Measurements from ENCODE around the gene MOGAT1. TPM values are rescaled to one million over a fixed set of nuclear protein-coding genes. Genes with fewer than 3 reads are reported as not detected.
"Not testable (repeated sequence)": the region's sequence is repeated elsewhere in the genome, so short reads cannot be mapped to it uniquely, and the experiment has no call there.

The MOGAT1 gene
- total RNA-seq, 1 experiment from 2014 or later, result not detected

DNA sequence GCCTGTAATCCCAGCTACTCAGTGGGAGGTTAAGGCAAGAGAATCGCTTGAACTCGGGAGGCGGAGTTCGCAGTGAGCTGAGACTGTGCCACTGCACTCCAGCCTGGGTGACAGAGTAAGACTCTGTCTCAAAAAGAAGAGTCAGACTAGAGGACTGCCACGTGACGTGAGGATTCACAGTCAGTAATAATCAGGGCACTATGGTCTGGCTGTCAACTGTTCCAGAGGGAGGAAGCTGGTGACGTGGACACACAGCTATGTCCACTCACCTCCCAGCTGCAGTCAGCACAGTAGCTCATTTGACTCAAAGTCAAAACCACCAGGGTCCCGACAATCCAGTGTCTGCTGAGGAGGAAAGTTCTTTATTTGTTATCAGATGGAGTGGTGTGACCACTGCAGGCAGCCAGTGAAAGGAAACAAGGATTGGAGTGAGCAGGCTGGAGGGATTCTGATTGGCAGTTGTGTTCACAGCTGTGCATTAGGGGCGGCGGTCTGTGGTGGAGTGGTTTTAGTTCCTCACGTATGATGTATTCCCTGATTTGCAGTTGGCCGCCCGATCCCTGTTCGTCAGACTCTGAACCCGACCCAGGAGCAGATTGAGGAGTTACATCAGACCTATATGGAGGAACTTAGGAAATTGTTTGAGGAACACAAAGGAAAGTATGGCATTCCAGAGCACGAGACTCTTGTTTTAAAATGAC, 37.9 kb downstream of the MOGAT1 start:
- DNase-seq (ENCODE audit: low read depth), result peak; percentile 94

DNA sequence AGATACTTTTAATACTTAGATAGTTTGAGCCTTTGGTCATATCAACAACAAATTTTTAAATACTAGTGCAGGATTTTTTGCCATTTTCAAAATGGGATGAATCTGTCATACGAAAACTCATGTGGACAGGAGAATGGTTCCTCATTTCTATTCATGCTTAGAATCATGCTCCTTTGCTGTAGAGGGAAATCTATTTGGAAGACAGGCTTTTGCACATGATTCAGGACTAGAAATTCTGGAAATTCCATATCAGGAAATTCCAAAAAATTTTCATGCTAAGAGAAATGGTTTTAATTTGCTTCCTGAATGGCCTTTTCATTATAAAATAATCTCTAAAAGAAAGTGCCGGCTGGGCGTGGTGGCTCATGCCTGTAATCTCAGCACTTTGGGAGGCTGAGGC, 39.3 kb downstream of the MOGAT1 start:
- DNase-seq (ENCODE audit: low read depth), result no peak

DNA sequence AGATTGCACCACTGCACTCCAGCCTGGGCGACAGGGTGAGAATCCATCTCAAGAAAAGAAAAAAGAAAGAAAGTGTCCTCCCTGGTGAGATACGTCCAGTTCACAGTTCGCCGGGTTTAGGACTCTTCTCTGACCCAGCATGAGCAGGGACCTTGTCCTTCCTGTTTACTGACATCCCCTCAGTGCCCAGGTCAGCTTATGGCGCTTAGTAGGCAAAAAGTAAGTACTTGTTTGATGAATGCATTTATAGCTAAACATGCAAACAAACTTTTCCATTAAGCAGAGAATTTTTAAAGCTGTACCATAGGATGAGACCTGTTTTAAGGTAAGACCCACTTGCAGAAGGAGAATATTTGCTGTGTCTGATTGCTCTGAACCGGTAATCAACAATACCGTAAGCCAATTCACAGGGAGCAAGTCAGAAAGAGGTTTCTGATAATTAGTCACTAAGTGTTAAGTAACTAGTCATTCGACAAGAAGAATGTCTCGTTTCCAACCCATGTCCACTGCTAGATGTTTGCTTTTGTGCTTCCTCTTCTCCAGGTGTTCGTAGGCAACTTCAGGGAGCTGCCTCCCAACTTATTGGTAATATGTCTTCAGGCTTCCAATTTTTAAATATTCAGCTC, 40.0 kb downstream of the MOGAT1 start:
- DNase-seq (ENCODE audit: low read depth), result no peak

DNA sequence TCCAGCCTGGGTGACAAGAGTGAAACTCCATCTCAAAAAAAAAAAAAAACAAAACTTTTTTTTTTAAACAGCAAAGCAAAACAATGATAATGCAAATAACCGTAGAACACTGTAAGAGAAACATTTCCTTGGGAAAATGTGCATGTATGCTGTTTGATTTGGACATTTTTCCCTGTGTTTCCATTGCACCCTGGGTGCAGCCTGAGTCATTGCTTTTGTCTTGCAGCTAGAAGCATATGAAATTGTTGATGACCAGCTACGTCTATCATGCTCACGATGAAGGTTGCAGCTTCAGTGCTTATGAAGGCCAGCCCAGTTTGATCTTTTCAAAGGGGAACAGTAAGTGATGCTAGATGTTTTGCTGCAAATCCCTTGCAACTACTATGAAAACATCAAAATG, 41.5 kb downstream of the MOGAT1 start:
- no peak for DNase-seq (ENCODE audit: low read depth)

DNA sequence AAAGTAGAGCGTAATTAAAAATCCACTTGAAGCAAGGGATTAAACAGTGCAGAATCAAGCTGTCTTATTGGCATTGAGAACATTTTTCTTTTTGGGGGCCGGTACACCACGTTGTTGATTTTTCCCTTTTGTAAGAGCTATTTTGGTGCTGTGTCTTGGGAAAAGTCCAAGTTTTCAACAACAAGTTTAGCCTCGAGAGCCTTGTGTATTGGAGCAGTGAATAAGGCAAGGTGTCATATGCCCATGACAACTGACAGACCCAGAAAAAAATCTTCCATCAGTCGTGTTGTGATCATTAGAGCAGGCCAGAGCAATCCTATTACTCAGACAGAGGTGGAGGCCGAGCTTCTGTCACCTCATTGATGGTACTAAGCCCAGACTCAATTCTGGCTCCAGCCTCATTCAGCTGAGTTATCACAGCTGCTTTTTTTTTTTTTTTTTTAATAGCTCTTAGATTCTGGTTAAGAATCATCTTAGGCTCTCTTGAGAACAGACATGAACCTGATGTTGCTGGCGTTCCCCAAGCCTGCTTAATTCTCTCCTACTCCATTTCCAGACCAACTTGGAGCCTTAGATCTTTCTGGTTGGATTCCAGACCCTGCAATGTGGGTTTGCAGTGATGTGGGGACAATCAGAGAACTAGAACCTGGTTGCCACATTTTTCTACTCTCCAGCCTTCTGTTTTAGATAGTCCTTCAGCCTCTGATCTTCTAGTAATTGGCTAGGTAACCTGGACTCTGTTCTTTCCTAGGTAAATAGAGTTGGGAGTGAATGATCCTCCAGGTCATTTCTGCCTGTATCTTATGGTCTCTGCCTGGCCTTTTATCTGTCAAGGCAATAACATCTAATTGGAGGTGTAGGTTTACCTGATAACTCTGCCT, 43.1 kb downstream of the MOGAT1 start:
- no peak for DNase-seq (ENCODE audit: low read depth)

DNA sequence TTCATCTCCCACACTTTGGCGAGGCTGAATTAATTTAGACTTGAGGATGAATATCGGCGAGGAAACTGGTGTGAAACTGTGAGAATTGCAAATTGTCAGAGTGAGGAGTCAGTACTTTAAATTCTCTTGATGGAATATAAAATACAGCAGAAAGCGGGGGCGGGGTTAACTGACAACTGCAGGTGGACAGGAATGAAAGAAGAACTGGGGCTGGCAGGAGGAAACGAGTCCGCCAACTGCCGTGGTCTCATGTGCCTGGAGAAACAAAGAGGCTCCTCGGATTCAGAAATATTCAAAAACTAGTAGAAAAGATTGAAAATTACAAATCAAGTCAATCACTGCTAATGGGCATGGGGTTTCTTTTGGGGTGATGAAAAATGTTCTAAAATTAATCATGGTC, 44.3 kb downstream of the MOGAT1 start:
- no peak for DNase-seq (ENCODE audit: low read depth)

DNA sequence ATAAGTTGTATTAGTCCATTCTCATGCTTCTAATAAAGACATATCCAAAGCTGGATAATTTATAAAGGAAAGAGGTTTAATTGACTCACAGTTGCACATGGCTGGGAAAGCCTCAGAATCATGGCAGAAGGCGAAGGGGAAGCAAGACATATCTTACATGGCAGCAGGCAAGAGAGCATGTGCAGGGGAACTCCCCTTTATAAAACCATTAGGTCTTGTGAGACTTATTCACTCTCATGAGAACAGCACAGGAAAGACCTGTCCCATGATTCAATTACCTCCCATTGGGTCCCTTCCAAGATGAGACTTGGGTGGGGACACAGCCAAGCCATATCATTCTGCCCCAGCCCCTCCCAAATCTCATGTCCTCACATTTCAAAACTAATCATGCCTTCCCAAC, 48.3 kb downstream of the MOGAT1 start:
- DNase-seq (ENCODE audit: low read depth), result not testable (repeated sequence)

DNA sequence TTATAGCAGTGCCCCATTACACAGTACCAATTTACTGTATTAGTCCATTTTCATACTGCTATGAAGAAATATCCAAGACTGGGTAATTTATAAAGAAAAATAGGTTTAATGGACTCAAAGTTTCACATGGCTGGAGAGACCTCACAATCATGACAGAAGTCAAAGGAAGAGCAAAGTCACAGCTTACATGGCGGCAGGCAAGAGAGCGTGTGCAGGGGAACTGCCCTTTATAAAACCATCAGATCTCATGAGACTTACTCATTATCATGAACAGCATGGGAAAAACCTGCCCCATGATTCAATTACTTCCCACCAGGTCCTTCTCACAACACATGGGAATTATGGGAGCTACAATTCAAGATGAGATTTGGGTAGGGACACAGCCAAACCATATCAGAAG, 50.1 kb downstream of the MOGAT1 start:
- DNase-seq (ENCODE audit: low read depth), result not testable (repeated sequence)

DNA sequence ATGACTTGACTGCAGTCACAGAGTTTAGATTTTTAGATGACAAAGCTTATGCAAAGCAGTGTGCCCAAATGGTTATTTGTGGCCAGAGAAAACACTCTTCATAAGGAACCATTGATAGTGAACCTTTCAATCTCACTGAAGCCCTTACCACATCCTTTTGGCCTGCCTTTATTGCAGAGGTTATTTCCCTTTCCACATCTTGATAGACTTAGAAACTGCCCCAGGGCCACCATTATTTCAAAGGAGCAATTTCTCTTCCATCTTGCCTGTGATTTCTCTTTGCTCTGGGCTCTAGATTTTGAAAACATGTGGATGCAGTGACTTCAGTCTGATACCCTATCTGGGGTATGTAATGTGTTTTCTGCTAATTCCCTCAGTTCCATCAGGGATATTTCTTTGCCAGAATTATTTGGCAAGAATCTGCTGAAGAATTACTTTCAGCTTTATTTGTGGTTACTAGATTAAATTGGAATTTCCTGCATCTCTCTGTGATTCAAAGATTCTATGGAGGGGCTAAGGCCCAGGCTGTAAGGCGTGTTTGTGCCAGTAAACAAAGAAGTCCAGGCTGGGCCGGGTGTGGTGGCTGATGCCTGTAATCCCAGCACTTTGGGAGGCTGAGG, 51.0 kb downstream of the MOGAT1 start:
- peak; percentile 59 for DNase-seq (ENCODE audit: low read depth)

DNA sequence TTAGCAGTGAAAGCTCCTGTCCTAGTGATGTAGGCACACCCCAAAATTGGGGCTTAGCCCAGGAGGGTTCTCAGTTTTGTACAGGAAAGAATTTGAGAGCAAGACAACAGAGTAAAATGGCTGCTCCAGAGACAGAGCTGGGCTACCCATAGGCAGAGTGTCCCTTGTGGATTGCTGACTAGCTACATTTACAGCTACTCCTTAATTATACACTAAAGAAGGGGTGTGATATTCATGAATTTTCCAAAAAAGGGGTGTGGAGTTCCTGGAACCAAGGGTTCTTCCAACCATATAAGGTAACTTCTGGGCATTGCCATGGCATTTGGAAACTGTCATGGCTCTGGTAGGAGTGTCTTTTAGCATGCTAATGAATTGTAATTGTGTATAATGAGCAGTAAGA, 52.8 kb downstream of the MOGAT1 start:
- no peak for DNase-seq (ENCODE audit: low read depth)

DNA sequence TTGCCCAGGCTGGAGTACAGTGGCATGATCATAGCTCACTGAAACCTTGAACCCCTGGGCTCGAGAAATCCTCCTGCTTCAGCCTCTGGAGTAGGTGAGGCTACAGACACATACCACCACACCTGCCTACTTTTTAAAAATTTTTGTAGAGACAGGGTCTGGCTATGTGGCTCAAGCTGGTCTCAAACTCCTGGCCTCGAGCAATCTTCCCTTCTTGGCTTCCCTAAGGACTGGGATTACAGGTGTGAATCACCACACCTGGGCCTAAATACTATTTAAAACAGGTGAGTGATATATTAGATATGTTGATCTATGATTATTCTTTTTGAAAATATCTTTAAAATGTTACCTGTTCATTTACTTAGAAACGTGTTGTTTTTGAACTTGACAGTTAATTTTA, 57.2 kb downstream of the MOGAT1 start:
- DNase-seq (ENCODE audit: low read depth), result no peak

DNA sequence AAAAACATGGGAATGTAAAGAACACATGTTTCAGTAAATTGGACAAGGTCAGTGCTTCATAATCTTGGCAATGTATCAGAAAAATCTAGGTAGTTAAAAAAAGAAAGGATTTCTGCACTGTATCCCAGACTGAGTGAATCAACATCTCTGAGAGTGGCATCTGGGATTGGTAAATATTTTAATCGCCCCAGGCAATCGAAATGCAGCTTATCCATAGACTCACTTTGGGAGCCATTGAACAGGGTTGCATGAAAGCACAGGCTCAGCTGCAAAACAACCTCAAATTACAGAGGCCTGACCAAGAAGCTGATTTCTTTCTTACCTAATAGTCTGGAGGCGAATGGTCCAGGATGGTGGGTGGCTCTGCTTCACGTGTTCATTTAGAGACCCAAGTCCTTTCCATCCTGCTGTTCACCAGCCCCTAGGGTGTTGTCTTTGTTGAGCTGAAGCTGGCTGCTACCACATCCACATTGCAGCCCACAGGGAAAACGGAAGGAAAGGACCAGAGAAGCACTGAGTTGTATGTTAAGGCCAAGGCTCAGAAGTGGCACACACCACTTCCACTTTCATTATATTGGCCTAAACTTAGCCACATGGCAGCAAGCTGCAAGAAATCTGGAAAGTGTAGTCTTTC, 59.0 kb downstream of the MOGAT1 start:
- DNase-seq (ENCODE audit: low read depth), result no peak

DNA sequence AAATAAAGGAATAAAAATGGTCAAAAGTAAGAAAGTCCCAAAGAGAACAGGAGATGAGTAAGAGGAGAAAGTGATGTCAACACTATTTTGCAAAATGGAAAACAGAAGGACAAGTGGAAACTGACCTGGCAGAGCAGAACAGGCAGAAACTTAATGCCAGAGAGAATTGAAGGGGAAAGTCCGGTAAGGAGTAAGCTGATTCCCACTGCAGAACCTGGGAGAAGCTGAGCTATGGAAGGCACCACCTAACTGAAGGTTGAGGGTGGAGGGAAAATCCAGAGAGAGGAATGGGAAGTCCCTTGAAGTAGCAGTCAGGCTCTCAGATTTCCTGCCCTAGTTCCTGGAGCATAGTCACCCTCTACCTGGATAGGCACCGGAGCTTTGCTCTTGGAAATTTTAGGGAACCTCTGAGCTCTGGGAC, 59.8 kb downstream of the MOGAT1 start:
- DNase-seq (ENCODE audit: low read depth), result no peak

DNA sequence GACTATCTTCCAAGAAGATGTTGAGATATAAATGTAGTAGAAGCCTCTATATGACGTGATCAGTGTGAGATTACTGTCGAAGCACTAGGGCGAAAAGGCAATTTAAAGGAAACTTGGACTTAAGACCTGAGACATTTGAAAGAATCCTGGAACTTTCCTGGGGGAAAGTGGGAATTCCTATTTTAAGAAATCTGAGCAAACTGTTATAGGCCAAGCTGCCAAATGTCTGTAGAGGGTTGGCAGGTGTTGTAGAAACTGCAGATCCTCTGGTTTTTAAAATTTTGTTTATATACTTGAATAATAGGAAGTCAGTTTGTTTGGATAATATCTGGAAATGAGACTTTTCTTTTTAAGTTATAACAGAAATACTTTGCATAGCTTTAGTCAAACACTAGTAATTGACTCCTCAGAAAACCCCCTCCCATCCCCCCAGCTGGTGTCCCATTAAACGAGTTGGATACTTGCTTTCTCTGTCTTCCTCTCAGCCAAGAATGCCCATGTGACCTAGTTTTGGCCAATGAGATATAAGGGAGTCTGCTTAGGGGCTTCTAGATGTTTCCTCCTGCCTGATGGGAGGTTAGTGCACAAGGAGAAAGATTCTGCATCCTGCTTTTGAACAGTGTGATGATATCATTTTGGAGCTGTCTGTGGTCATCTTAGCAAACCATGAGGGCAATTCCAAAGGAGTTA, 61.2 kb downstream of the MOGAT1 start:
- DNase-seq (ENCODE audit: low read depth), result no peak

DNA sequence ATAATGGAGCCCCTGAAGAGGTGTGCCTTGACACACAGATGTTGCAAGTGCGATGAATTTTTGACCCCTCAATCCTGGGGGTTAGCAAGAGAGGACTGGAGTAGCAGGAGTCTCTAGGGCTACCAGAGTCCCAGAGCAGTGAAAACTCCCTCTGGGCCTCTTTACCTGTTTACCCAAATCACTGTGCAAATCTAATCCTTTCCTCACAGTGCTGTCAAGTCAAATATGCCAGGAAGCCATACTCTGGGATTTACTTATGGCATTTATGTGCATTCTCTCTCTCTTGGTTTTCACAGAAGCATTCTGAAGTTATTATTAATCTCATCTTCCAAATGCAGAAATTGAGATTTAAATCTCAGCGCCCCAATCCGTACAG, 62.0 kb downstream of the MOGAT1 start:
- no peak for DNase-seq (ENCODE audit: low read depth)

DNA sequence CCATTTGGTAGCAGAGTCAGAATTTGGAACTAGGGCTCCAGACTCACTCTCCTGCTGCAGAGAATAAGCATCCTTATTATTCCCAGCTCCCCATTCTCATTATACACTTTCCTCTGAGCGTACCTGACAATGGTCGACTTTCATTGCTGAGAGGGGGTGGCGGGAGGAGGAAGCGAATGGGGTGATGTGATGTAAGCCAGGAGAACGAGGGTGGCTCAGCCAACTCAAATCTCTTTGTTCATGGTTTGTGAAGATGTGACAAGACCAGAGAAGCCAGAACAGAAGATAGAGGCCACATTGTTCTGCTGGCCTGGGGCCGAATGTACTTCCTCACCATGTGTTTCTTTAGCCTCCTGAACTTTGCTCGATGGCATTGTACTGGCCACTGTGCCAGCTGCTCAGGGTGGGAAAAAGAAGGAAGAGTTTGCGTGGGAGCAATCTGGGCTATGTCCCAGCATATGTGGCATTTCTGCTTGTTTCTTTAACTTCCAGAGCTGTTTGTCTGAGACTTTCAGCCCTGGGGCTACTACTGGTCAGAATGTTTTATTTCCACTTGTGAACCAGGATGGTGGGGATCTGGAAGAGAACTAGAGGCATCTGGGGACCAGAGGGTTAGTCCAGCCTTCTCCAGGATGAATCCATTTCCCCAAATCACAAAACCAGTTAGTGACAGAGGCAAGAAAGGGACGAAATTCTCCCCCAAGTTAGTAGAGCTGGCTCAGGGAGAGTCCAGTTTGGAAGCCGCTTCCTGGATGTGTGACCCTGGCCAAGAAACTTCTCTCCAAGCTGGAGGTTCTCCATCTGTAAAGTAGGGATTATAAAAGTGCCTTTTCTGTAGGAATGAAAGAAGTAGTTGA, 62.6 kb downstream of the MOGAT1 start:
- DNase-seq (ENCODE audit: low read depth), result peak; percentile 51

DNA sequence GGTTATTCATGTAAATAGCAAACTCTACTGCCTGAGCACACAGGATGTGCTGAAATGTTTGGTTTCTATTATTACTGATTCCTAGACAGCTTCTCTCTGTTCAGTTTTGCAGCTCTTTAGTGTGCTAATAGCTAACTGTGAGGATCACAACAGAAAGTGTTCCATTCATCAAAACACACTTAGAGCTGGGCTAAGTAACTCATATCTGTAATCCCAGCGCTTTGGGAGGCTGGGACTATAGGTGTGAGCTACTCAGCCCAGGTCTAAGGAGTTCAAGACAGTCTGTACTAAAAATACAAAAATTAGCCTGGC, 63.2 kb downstream of the MOGAT1 start:
- DNase-seq (ENCODE audit: low read depth), result no peak

DNA sequence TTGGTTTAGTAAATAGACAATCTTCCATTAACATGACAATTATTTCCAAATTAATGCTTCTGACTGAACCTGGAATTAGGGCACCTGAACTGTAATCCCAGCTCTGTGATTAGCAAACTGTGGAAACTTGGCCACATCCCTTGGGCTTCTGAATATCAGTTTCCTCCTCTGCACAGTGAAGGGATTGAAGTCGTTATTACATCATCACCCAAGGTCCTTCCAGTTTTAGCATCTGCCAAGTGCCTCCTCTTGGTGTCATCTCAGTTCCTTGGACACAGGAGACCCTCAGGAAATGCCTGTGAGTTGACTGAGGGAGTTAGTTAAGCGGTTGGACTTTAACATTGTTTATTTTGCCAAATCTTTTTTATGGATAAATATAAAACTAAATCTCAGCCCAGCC, 64.8 kb downstream of the MOGAT1 start:
- DNase-seq (ENCODE audit: low read depth), result no peak

DNA sequence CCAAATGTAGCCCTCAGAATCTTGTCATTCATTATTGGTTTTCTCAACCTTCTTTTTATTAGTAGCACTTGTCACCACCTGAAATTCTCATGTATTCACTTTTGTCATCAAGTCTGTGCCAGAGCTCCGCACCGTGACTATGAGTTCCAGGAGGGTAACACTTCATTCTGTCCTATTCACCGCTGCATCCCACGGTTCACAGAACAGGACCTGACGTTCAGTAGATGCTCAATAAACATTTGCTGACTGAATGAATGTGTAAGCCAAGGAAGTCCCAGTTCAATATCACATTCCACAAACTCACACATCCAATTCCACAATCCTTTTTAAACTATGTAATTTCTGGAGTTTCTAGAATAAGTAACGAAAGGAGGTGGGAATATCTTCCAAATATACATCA, 65.5 kb downstream of the MOGAT1 start:
- DNase-seq (ENCODE audit: low read depth), result no peak

DNA sequence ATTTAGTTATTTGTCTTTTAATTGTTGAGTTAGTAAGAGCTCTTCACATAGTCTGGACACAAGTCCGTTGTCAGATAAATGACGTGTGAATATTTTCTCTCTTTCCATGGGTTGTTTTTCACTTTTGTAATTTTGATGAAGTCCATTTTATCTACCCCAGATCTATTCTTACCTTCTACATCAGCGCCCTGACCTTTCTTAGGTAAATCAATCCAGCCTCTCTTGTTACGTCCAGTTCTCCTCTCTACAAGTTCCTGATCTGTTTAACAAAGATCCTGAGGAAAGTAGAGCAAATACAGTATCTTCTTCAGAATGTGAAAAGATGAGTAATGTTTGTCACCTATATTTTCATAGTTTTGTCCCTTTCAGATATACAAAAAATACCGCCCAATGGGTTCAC, 66.9 kb downstream of the MOGAT1 start:
- no peak for DNase-seq (ENCODE audit: low read depth)

DNA sequence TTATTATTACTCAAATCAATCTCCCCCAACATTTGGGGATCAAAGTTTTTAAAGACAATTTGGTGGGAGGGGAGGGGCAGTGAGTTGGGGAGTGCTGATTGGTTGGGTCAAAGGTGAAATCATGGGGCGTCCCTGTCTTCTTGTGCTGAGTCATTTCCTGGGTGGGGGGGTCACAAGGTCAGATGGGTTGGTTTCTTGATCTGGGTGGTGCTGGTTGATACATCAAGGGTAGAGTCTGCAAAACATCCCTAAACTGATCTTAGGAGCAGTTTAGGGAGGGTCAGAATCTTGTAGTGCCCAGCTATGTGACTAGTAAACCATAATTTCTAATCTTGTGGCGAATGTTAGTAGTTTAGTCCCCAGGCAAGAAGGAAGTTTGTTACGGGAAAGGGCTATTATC, 67.4 kb downstream of the MOGAT1 start:
- peak; percentile 7 for DNase-seq (ENCODE audit: low read depth)

Data from M059J (cell line).